GM18907 (cell line): ENCODE data around the gene WWOX.

ENCODE experiments used
- ATAC-seq: cut with Tn5 transposase; IDR thresholded peaks from one replicate; pipeline ENCODE4 v1.9.1; 2021; ENCODE audit warnings: mild to moderate bottlenecking, moderate library complexity; ENCODE audit not compliant: unreplicated experiment

Gene WWOX

DNA sequence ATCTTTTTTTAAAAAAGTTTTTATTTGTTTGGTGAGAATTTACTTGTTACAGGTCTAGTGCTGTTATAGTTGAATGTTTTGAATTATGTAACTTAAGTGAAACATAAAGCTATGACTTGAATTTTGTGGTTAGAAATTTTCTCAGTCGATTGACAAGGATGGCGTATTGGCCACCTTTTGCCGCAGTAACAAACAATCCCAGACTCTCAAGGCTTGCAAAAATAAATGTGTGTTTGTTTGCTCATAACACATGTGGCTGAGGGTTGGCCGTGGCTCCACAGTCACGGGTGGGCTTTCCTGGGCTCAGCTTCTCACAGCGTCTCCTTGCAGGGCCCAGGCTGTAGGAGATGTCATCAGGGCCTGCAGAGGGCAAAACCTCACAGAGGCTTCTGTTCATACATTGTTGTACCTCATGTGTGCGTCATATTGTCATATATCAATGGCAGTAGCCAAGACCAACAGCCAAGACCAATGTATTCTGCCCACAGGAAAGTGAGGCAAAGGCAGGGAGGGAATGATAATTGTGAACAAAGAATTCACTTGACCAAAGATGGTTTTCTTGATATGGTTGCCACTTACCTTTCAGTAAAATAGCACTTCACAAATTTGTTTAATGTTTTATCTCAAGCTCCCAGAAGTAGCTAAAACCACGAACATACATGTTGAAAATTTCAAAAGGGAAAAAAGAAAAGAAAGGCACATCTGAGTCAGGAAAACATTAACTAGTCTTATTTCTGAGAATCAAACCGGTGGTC is 93.5 kb downstream of the WWOX start:
- ATAC-seq: no peak

DNA sequence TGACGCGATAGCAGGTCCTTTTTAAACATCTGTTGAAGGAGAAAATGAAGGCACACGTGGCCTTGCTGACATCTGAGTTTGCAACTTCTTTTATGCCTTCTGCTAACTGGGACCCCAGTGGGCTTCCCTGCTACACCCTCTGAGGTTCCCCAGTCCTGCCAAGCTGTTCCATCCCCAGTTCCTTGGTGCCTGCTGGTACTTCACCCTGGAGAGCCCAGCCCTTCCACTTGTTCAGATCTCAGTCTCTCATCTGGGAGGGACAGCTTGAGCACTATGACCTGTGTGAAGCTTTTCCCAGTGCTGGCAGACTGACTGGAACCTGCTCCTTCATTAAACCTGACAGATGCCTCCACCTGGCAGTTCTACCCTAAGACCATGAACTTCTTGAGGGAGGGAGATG is 95.5 kb downstream of the WWOX start:
- no peak for ATAC-seq

DNA sequence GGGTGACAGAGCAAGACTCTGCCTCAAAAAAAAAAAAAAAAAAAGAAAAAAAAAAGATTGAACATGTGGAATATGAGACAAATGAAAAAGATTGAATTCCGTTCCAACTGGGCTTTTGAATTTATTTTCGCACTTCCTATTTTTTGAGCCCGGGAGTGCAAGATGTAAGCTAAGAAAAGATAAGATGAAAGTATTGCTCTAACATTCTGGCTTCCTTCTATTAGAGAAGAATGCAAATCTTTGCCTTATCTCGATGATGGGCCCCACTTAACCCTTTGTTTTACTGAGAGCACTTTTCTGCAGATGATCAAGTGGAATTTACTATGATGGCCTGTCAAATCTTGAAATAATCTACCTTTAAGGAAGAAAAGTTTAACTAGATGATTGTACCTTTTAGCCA is 96.3 kb downstream of the WWOX start:
- ATAC-seq: no peak

DNA sequence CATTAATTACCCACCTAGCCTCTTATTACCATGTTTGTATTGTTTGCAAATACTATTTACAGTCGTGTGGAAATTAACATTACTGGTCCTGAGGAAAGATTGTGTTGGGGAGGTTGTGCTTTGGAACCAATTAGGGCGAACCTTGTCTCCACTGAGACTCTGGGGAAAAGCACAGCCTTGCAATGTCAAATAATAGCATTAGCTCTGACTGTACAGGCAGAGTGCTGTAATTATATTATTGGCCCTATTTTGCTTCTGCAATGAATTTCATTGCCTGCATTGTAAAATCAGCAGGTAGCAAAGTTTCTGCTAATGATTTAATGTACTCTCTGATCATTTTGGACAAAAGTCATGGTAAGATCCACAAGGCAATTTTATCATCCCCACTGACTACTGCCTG is 97.0 kb downstream of the WWOX start:
- no peak for ATAC-seq

DNA sequence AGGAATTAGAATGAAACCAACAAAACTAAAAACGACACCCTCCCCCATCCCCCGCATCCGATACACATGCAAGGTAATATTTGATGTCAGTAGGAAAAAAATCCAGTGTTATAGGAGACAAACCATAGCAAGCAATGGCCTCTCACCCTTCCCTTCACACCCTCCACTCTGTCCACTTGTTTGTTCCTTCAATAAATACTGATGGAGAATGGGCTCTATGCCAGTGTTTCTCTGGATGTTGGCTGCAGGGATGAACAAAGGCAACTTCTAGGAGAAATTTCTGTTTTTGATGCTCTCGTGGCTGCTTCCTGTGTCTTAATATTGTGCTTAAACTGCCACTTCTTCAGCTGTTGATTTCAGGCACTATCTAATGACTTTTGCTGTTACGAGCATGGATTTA is 98.8 kb downstream of the WWOX start:
- ATAC-seq: no peak

DNA sequence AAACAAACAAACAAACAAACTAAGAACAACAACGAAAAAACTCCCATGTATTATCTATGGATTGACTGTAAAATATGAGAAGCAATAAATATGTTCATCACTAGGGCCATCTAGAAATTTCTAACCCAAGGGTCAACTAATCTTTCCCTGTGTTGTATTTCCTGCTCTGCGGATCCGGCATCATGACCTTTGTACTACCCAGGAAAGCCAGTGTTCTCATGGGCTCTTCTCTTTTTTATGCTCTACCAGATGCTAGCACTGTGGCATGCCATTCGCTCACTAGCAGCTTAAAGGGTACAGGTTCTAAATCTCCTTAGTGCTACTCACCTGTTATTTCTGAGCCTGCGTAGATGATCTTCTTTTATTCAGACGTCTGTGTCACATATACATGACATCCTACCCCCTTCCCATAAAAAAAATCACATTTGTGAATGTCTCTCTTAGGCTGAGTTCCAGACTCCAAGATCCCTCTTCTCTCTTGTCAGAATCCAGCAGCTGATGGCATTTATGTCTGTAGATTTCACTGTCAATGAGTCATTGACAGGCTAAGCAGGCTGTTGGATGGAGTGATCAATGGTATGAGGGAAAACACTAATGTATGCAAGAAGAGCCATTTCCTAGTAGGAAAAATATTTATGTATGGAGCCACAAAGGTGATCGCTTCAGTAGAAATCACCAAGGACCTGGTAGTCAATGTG is 100.0 kb downstream of the WWOX start:
- no peak for ATAC-seq

DNA sequence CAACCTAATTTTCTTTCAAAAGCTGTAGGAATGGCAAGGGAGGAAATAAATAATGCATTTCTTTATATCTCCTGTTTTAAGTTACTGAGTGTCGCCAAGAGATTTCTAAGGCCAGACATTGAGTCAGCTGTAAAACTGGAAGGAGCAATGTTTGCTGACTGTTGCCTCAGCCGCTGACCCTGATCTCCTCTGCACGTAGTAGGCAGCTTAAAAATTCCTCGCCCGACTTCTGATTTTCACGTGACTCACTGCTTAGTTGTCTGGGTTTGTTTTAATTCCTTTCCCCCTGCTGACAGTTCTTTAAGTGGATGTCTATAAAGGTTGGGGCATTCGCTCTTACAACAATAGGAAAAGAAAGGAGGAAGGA is 100.6 kb downstream of the WWOX start:
- no peak for ATAC-seq

DNA sequence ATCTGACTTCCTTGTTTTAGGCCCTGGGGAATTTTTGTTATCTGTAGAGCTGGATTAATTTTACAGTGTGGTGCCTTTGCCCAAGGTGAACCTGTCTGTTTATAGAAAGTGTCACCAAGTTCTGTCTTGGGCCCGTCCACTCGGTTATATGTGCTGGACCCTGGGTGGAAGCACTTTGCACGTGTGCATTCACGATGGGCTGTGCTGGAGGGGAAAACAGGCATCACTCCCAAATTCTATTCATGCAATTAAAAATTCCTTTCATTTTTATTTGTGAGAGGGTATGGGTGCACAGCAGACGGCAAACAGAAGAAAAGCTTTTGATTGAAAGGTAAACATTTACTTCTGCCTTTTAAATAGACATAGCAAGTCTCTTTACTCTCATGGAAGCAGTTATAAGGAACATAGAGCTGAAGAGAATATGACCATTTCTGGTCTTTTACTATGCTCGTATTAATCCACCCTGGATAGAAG is 101.2 kb downstream of the WWOX start:
- no peak for ATAC-seq

DNA sequence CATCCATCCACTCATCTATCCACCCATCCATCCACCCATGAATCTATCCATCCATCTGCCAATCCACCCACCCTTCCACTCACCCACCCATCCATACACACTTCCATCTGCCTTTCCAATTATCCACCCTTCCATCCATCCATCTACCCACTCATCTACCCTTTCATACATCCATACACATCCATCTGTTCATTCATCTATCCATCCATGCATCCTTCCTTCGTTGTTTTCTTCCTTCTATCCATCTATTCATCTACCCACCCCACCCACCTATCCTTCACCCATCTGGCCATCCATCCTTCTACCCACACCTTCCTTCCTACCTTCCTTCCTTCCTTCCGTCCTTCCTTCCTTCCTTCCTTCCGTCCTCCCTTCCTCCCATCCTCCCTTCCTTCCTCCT is 106.1 kb downstream of the WWOX start:
- ATAC-seq: no peak

DNA sequence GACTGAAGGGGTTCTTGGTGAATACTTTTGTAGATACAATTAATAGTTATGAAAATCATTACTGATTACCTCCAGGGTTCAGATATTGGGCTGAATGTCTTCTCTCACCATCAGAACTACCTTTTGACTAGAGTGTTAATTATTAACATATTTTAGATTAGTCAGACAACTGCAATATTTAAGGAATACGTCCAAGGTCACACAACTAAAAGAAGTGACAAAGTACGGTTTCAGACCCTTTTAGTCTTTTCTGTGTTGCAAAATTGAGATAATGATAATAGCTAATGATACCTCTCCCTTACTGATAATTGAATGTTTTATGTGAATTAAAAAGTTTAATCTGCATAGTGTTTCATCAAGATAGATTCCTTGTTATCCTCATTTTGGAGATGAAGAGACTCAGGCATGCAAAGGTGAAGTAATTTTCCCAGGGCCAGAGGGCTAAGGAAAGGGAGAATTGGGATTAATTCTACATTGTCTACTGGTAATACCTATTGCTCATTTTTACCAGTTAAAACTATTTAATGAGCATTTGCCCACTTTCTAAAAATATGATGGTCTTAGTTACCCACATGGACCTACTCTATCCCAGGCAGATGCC is 107.3 kb downstream of the WWOX start:
- no peak for ATAC-seq

DNA sequence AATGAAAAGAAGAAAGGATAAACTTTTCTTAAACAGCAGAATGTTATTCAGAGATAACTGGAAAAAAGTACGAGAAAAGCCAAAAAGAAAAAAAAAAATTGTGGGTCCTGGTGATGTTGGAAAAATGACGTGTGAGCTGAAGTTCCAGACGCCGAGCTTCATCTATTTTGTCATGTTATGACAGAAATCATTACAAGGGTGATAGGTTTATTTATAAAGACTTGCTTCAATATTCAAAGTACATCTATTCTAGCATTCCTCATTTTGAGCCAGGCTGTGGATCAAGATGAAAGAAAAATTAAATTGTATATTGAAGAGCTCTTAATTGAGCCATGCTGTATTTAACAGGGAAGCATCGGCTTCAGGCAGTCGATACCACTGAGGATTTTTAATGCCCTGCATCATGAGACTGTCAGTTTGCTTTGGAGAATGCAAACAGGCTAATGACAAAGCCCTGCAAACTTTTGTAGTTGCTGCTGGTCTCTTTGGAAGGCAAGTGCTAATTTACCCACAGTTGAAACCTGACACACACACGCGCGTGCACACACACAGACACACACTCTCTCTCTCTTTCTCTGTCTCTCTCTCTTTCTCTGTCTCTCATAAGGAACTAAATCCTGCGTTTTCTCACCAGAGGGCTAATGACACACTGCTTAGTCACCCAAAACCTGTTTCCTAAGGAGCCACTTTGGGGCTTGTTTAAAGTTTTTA is 110.7 kb downstream of the WWOX start:
- ATAC-seq: no peak

DNA sequence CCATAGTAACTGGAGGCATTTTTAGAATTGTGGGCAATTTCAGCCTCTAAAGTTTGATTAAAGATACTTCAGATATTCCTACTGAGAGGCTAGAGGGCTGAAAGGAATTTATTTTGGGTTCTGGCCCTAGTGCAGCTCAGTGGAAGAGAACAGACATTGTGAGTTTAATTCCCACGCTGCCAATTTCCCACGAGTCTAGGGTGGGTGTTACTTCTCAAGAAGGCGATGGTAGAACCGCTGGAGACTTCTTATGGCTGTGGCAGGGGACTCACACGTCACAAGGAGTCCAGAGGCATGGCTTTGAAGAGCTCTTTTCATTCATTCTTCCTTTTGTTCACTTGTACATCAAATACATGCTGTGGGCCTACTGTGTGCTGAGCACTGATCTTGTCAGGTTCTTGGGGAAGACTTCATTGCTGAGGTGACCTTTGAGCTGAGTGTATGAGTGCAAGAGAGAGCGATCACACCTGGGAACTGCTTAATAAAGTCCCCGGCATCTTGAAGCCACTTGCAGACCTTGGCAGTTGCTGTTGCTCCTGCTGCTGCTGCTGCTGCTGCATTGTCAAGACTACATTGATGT is 111.7 kb downstream of the WWOX start:
- ATAC-seq: no peak

DNA sequence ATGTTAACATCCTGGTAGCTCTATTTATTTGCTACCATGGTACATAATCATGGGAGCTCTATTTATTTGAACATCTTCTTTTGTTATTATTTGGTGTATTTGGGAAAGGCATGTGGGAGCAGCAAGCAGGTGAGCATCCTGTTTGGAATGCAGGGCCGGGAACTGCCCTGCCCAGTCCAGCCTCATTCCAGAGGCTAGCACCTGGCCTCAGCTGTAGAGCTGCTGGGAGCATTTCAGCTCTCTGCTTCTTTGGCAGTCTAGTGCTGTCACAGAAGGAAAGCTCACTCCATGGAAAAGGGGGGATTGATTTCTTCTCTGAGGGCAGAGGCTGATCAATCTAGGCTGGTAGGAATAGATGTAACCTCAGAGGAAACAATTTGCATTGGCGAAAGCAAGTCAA is 112.5 kb downstream of the WWOX start:
- no peak for ATAC-seq

DNA sequence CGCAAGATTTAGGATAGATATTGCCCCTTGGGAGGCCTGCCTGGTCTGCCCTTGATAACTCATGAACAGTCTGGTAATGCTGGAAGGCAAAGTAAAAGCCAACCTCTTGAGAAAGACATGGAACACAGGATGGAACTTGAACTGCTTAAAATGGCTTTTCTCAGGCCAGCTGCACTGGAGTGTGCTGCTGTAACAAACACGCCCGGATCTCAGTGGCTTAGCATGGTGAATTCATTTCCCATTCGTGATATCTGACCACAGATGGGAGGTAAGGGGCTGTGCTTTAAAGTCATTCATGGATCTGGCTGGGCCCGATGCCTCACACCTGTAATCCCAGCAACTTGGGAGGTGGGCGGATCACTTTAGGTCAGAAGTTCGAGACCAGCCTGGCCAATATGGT is 113.2 kb downstream of the WWOX start:
- ATAC-seq: no peak

DNA sequence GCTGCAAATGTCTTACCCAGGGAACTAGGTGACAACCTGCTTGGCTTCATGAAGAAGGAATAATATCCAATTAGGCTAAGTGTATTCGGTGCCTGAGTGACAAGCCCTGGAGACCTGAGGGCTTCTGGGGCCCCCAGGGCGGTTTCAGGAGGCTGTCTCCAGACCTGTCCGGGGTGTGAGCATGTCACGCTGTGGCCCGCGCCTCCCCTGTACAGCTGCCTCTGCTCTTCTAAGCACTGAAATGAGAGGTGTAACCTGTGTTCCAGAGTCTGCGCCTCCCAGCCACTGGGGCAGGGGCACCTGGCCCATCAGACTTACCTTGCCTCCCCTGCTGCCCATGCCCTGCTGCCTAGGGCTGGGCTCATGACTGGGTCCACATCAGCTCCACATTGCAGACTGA is 114.3 kb downstream of the WWOX start:
- ATAC-seq: no peak

DNA sequence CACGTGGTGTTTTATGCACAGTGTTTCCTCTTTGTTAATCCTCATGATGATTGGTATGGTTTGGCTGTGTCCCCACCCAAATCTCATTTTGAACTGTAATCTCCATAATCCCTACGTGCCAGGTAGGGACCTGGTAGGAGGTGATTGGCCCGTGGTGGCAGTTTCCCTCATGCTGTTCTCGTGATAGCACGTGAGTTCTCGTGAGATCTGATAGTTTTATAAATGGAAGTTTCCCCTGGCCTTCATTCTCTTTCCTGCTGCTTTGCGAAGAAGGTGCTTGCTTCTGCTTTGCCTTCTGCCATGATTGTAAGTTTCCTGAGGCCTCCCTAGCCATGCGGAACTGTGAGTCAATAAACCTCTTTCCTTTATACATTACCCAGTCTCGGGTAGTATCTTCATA is 115.8 kb downstream of the WWOX start:
- no peak for ATAC-seq

DNA sequence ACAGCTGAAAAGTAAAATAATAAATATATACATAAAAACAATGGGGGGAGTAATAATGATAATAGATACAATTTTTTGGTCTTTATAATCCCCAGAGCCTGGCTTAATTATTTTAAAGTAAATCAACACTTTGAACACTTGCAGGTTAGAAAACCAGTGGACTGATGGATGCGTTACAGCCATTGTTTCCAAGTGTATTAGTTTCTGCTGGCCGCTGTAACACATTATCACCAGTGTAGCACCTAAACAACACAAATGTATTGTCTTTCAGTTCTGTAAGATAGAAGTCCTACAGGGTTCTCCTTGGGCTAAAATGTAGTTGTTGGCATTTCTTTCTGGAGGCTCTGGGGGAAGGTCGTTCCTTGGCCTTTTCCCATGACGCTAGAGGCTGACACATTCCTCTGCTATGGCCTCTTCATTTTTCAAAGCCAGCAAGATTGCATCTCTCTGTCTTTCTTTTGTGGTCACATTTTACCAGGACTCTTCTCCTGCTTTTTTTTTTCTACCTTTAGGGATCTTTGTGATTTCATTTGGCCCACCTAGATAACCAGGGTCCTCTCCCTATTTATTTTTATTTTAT is 116.8 kb downstream of the WWOX start:
- ATAC-seq: no peak

DNA sequence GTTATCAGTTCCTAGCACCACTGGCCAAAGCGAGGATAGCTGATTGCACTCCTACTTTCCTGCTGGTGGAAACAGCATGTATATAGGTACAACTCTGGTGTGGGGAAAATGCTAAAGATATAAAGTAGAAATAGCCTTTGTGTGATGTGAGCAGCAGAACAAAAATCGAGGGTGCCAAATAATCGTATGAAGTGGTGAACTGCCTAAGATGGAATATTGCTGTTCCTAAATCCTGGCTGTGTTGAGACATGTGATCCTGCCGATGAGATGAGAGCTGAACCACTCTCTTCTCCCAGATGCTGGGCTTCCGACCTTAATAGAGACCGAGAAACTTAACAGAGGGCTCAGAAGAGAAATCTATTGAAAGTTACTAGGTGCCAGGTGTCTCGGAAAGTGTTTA is 117.8 kb downstream of the WWOX start:
- ATAC-seq: no peak

DNA sequence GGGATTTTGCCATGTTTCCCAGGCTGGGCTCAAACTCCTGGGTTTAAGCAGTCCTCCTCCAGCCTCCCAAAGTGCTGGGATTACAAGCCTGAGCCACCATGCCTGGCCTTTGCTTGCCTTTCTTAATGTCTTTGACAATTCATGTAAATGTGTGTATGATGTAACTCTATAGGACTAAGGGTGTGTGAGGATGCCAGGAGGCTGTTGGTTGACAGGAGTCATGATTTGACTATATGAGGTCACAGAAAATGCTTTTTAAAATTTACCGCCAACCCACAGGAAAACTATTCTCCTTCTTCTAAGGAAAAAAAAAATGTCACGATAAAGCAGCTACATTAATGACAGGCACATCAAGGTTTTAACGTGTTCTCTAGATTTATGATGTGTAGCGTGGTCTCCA is 118.8 kb downstream of the WWOX start:
- no peak for ATAC-seq

DNA sequence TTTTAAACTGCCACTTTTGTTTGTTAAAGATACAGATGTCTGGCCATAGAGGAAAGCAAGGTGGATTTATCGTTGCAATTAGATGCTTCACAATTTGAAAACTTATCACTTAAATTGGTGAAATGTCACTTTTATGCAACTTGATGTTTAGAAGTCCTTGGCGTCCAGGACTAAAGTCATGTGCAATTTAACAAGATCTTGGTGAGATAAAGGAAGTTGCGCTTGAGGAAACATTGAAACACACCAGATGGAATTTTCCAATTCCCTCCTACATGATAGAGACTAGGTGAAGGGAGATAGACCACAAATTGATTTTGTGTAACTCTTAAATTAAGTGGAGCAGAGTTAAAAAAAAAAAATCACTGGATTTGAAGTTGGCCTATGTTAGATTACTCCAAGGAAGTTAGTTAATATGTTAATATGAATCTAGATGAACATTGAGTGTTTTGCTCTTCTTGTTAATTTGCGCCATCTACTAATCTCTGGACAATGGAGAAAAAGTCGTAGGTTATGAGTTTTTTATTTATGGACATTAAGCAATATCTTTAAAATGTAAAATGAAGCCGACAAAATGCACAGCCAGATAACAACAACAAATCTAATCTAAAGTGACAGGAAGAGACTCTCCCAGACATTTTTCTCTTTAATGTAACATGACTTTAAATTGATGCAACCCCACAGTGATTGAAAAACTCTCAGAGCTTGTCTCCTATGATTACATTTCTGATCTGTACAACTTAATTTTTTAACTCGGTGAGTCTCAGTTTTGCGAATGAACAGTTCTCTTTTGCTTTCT is 119.6 kb downstream of the WWOX start:
- ATAC-seq: no peak
